D341Med (cell line): Measurements from ENCODE around the gene BLVRA.
"Not testable (repeated sequence)": the region's sequence is repeated elsewhere in the genome, so short reads cannot be mapped to it uniquely, and the experiment has no call there.

Experiments used
- DNase-seq: peaks from one replicate; pipeline ENCODE4 v3.0.0; 2012; ENCODE audit warnings: low spot score

BLVRA gene

GRCh38 chr7:43758029-43758821, at the start of gene BLVRA:
TSS of gene BLVRA (plus strand) at chr7:43758680. CDS start at chr7:43771159, 12,479 bp downstream.
- DNase-seq = peak; percentile 93

- DNase-seq = no peak
Measured at GRCh38 chr7:43711503-43711902, 47.0 kb upstream of the BLVRA start.

GRCh38 chr7:43715966-43716365, 42.5 kb upstream of the BLVRA start:
- DNase-seq = not testable (repeated sequence)

- no peak for DNase-seq
Measured at GRCh38 chr7:43716598-43716997, 41.9 kb upstream of the BLVRA start.

GRCh38 chr7:43721193-43721806, 37.2 kb upstream of the BLVRA start:
- peak; percentile 33 for DNase-seq

- DNase-seq = no peak
Measured at GRCh38 chr7:43723007-43723341, 35.5 kb upstream of the BLVRA start.

- DNase-seq = no peak
Measured at GRCh38 chr7:43725251-43725650, 33.2 kb upstream of the BLVRA start.

- no peak for DNase-seq
Measured at GRCh38 chr7:43726466-43726865, 32.0 kb upstream of the BLVRA start.

GRCh38 chr7:43727003-43727402, 31.5 kb upstream of the BLVRA start:
- DNase-seq = no peak

- no peak for DNase-seq
Measured at GRCh38 chr7:43727494-43727893, 31.0 kb upstream of the BLVRA start.

GRCh38 chr7:43729214-43729923, 29.1 kb upstream of the BLVRA start, which contains the start of gene COA1:
TSS of gene COA1 (minus strand) at chr7:43729523. CDS start at chr7:43648614, 80,909 bp downstream.
- DNase-seq = peak; percentile 92

GRCh38 chr7:43729924-43730248, 28.6 kb upstream of the BLVRA start:
- DNase-seq = no peak

- not testable (repeated sequence) for DNase-seq
Measured at GRCh38 chr7:43731494-43731893, 27.0 kb upstream of the BLVRA start.

- not testable (repeated sequence) for DNase-seq
Measured at GRCh38 chr7:43734575-43735332, 23.7 kb upstream of the BLVRA start.

GRCh38 chr7:43735403-43735801, 23.1 kb upstream of the BLVRA start:
- no peak for DNase-seq

- no peak for DNase-seq
Measured at GRCh38 chr7:43735802-43736603, 22.5 kb upstream of the BLVRA start.

GRCh38 chr7:43737467-43738127, 20.9 kb upstream of the BLVRA start:
- DNase-seq = no peak

- no peak for DNase-seq
Measured at GRCh38 chr7:43742692-43743091, 15.8 kb upstream of the BLVRA start.

- DNase-seq = no peak
Measured at GRCh38 chr7:43747328-43748105, 11.0 kb upstream of the BLVRA start.

- no peak for DNase-seq
Measured at GRCh38 chr7:43749383-43749940, 9.0 kb upstream of the BLVRA start.
